ENCODE measurements around the gene MBD3L1. TPM values are rescaled to one million over a fixed set of nuclear protein-coding genes. Genes with fewer than 3 reads are reported as not detected.

MBD3L1 gene
- total and polyA plus RNA-seq, 10 donors: not detected

DNA sequence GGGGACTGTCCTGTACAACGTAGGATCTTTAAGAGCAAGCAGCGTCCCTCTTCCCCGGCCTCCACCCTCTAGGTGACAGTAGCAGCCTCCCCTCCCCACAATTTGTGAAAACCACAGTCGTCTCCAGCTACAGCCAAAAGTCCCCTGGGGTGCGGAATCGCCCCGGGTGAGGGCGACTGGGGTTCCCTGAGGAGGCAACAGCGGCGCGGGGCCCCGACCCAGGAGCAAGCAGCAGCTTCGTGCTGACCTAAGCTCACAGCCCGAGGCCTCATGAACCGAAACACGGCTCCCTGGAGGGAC is 395 bp upstream of the MBD3L1 start:
- 0 to 2% (median 0%) methylated on average over 4 to 16 of the region's 16 CpGs for WGBS, 5 donors
- Histone ChIP-seq H3K36me3 (peaks cover 0 to 28% (median 3%) of the 10 kb centered on the region in 6 donors), H3K9me3 (peaks cover 0 to 14% (median 0%) of the 10 kb centered on the region in 8 donors), H3K27ac (peak overlapping the region; percentile 95 to 98 (median 98)), H3K4me1 (peaks cover 6 to 23% (median 12%) of the 10 kb centered on the region in 6 donors), H3K4me3 (peak overlapping the region; percentile 68 to 91 (median 85)), H3K27me3 (replicated peaks in 1 of 7) (no peaks in the 10 kb centered on the region)
- DNase-seq: no peak
- TF ChIP-seq POLR2AphosphoS5 (IDR thresholded peaks at IDR 0.05) (no peak), POLR2A (IDR thresholded peaks at IDR 0.05) (no peak)
- TF ChIP-seq, protein P1, sequence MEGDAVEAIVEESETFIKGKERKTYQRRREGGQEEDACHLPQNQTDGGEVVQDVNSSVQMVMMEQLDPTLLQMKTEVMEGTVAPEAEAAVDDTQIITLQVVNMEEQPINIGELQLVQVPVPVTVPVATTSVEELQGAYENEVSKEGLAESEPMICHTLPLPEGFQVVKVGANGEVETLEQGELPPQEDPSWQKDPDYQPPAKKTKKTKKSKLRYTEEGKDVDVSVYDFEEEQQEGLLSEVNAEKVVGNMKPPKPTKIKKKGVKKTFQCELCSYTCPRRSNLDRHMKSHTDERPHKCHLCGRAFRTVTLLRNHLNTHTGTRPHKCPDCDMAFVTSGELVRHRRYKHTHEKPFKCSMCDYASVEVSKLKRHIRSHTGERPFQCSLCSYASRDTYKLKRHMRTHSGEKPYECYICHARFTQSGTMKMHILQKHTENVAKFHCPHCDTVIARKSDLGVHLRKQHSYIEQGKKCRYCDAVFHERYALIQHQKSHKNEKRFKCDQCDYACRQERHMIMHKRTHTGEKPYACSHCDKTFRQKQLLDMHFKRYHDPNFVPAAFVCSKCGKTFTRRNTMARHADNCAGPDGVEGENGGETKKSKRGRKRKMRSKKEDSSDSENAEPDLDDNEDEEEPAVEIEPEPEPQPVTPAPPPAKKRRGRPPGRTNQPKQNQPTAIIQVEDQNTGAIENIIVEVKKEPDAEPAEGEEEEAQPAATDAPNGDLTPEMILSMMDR (IDR thresholded peaks at IDR 0.05 in 8 of 11, conservative IDR thresholded peaks at IDR 0.05 in 3 of 11): no peak
- intact Hi-C loops (cut with DNase I; ENCODE audit: low total_unique reads): no loop called here

DNA sequence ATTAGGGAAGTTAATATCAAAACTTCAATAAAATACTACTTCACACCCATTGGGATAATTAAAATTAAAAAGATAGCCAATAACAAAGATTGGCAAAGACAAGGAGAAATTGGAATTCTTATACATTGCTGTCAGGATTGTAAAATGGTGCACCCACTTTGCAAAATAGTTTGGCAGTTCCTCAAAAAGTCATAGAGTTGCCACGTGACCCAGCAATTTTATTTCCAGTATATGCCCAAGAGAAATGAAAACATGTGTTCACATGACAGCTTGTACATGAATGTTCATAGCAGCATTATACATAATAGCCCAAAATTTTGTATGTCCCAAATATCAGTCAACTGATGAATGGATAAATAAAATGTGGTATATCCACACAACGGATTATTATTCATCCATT is 3.3 kb downstream of the MBD3L1 start:
- intact Hi-C loops (cut with DNase I; ENCODE audit: low total_unique reads): no loop called here
- no peak for DNase-seq
- 58 to 73% (median 64%) methylated on average over 2 of the region's 2 CpGs for WGBS, 5 donors
- Histone ChIP-seq H3K4me1 (peaks cover 6 to 20% (median 12%) of the 10 kb centered on the region in 6 donors), H3K9me3 (peaks cover 0 to 14% (median 0%) of the 10 kb centered on the region in 8 donors), H3K36me3 (peaks cover 0 to 2% (median 0%) of the 10 kb centered on the region in 6 donors), H3K4me3 (no peak overlapping the region), H3K27me3 (replicated peaks in 1 of 7) (no peaks in the 10 kb centered on the region), H3K27ac (no peak overlapping the region)
- TF ChIP-seq POLR2AphosphoS5 (IDR thresholded peaks at IDR 0.05) (no peak), POLR2A (IDR thresholded peaks at IDR 0.05) (no peak)
- TF ChIP-seq, protein P1 (IDR thresholded peaks at IDR 0.05 in 8 of 11, conservative IDR thresholded peaks at IDR 0.05 in 3 of 11): no peak

DNA sequence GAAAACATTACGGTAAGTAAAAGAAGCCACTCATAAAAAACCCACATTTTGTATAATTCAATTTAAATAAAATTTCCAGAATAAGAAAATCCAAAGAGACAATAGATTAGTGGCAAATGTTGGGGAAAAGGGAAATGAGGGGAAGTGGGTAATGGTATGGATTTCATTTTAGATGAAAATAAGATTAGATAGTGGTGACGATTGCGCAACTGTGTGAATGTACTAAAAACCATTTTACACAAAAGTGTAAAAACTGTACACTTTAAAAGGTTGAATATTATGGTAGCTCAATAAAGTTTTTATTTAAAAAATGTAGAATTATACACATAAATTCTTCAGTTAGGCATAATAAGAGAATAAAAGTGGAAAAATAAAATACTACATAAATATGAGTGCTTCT is 3.7 kb downstream of the MBD3L1 start:
- no peaks in the 10 kb centered on the region for H3K27me3 ChIP-seq (replicated peaks in 1 of 7)
- intact Hi-C loops (cut with DNase I; ENCODE audit: low total_unique reads): no loop called here
- WGBS, 5 donors: 85 to 98% (median 87%) methylated on average over 3 of the region's 3 CpGs

DNA sequence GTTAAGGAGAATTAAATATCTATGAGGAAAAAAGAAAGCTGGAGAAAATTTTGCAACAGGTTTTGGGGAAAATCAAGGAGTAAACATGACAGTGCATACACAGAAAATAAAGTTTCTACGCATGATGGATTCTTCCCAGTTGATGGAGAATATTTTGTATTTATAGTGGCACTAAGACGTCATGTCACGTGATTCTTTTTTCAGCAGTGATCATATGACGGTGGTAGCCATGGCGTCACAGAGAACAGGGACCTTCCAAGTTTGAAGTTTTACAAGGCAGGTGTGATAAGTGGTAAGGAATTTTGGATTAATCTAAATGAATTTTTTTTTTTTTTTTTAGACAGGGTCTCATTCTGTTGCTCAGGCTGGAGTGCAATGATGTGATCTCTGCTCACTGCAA is 8.5 kb downstream of the MBD3L1 start:
- intact Hi-C loops (cut with DNase I; ENCODE audit: low total_unique reads): no loop called here
- 80 to 93% (median 90%) methylated on average over 5 of the region's 5 CpGs for WGBS, 5 donors
- Histone ChIP-seq H3K27ac (no peak overlapping the region), H3K9me3 (peaks cover 0 to 5% (median 0%) of the 10 kb centered on the region in 8 donors), H3K4me3 (no peak overlapping the region), H3K36me3 (no peaks in the 10 kb centered on the region), H3K4me1 (no peaks in the 10 kb centered on the region), H3K27me3 (replicated peaks in 1 of 7) (peaks cover 0 to 13% (median 0%) of the 10 kb centered on the region in 7 donors)
- TF ChIP-seq POLR2AphosphoS5 (IDR thresholded peaks at IDR 0.05) (no peak), POLR2A (IDR thresholded peaks at IDR 0.05) (no peak)
- TF ChIP-seq, protein P1 (IDR thresholded peaks at IDR 0.05 in 8 of 11, conservative IDR thresholded peaks at IDR 0.05 in 3 of 11): no peak
- DNase-seq: no peak

More for the DNA sequence above, 3.7 kb downstream of the MBD3L1 start:
- Histone ChIP-seq H3K36me3 (no peaks in the 10 kb centered on the region), H3K9me3 (peaks cover 0 to 14% (median 0%) of the 10 kb centered on the region in 8 donors), H3K4me3 (no peak overlapping the region), H3K27ac (no peak overlapping the region), H3K4me1 (peaks cover 6 to 16% (median 11%) of the 10 kb centered on the region in 6 donors)
- DNase-seq: no peak
- TF ChIP-seq, protein P1 (IDR thresholded peaks at IDR 0.05 in 8 of 11, conservative IDR thresholded peaks at IDR 0.05 in 3 of 11): no peak
- TF ChIP-seq POLR2AphosphoS5 (IDR thresholded peaks at IDR 0.05) (no peak), POLR2A (IDR thresholded peaks at IDR 0.05) (no peak)
